Measurements from ENCODE around the gene TMEM30A.

DNA sequence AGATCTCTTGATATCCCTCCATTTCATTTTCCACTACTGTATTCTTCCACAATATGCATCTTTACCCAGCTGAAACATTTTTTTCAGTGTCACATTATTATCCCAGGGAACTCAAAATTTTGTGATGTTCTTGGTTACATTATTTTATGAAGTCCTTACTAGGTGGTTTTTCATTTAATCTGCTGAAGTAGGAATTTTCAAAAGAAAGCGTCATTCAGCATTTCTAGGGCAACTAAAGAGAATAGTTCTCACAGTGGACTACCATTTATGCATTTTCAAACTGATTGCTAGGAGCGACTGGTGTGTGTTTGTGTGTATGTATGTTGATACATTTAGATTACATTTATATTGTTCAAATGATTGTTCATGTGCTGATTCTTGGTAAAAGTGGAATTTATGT, 2.4 kb upstream of the TMEM30A start:
- TF ChIP-seq, protein P1, sequence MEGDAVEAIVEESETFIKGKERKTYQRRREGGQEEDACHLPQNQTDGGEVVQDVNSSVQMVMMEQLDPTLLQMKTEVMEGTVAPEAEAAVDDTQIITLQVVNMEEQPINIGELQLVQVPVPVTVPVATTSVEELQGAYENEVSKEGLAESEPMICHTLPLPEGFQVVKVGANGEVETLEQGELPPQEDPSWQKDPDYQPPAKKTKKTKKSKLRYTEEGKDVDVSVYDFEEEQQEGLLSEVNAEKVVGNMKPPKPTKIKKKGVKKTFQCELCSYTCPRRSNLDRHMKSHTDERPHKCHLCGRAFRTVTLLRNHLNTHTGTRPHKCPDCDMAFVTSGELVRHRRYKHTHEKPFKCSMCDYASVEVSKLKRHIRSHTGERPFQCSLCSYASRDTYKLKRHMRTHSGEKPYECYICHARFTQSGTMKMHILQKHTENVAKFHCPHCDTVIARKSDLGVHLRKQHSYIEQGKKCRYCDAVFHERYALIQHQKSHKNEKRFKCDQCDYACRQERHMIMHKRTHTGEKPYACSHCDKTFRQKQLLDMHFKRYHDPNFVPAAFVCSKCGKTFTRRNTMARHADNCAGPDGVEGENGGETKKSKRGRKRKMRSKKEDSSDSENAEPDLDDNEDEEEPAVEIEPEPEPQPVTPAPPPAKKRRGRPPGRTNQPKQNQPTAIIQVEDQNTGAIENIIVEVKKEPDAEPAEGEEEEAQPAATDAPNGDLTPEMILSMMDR (IDR thresholded peaks at IDR 0.05): no peak
- TF ChIP-seq POLR2A (IDR thresholded peaks at IDR 0.05): no peak

All from heart left ventricle (tissue), 13 donors.